Myometrial cell (primary cell): ENCODE data around the gene ABHD1. TPM values are rescaled to one million over a fixed set of nuclear protein-coding genes. Genes with fewer than 3 reads are reported as not detected.

ENCODE experiments used
- total RNA-seq: library from RNA; depleted of rRNA; stranded (reverse); fragments of >200 nt; gene quantifications from 2 replicates; pipeline ENCODE4 v1.2.3, GENCODE V29; 2015

The ABHD1 gene
- total RNA-seq, result not detected in 2 replicates

GRCh38 chr2:27123302-27124150 is at the start of gene ABHD1:
ABHD1 (plus strand) TSS chr2:27123815; CDS start chr2:27123949, 134 bp downstream.

GRCh38 chr2:27078267-27079194 is 45.1 kb upstream of the ABHD1 start, which contains the start of gene EMILIN1:
EMILIN1 (plus strand) TSS chr2:27078615; CDS start chr2:27079066, 451 bp downstream.

DNA sequence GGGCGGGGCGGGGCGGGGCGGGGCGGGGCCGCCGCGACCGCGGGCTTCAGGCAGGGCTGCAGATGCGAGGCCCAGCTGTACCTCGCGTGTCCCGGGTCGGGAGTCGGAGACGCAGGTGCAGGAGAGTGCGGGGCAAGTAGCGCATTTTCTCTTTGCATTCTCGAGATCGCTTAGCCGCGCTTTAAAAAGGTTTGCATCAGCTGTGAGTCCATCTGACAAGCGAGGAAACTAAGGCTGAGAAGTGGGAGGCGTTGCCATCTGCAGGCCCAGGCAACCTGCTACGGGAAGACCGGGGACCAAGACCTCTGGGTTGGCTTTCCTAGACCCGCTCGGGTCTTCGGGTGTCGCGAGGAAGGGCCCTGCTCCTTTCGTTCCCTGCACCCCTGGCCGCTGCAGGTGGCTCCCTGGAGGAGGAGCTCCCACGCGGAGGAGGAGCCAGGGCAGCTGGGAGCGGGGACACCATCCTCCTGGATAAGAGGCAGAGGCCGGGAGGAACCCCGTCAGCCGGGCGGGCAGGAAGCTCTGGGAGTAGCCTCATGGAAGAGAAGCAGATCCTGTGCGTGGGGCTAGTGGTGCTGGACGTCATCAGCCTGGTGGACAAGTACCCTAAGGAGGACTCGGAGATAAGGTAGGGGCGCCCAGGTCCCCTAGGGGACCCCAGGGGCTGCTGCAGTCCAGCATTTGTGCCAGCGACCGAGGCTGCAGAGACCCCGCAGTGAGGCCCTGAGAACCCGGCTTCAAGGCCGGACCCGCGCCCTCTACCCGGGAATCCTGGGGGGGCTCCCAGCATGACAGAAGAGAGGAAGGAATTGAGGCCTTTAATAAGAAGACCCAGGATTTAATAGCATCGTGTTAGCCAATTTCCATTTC is 36.7 kb upstream of the ABHD1 start, which contains the start of gene KHK:
Gene KHK, plus strand, starts transcription at position 49 of the 870 bp plus-strand sequence. Its CDS starts 488 bp downstream, at position 537.

DNA sequence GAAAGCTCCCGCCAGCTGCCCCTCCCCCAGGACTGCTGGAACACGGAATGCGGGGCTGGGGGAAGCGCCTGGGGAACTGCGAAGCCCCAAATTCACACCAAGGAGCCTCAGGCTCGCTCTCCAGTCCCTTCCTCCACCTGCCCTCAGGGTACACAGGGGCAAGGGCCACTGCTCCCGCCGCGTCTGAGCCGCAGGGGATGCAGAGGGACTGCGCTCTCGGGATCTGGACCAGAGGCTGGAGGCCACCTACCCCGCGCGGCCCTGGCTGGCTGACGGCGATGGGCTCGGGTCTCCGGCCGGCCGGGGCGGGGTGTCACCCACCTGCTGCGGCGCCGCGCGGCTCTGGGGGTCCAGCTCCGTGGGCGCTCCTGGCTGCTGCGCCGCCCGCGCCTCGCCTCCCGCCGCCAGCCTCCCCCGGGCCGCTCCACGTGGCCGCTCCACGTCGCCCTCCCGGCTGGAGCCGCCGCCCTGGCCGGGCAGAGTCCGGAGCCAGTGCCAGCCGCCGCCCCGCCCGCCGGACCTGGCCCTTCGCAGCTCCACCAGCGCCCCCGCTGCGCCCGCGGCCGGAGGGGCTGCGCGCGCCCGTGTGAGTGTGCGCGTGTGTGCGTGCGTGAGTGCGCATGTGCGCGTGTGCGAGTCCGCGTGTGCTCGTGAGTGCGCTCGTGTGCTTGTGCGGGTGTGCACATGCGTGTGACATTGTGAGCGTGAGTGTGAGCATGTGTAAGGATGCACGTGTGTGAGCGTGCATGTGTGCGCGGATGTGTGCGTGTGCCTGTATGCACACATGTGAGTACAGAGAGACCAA is 4.9 kb upstream of the ABHD1 start, which contains the start of gene CGREF1:
Gene CGREF1, minus strand, starts transcription at position 604 of the 805 bp plus-strand sequence. CDS start 14,762 bp downstream, outside the sequence.

GRCh38 chr2:27133905-27134780 is 10.5 kb downstream of the ABHD1 start, which contains the start of gene PREB:
PREB (minus strand) TSS chr2:27134636; CDS start chr2:27134421, 215 bp downstream.

DNA sequence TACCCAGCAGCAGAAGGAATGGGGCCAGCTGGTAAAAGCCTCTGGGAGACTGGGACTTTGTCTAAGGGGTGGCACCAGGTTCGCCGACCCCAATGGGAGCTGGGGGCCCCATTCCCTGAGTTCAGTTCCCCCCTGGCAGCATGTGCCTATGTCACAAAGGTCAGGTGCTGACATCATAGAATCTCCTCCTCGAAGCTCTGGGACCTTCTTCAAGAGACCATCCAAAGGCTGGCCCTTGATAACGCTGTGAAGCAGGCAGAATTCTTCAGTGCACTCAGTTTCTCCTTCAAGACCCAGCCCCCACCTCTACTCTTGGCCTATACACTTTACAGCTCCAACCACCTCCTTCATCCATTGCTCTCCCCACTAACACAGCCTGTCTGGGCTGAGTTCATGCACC is 15.7 kb downstream of the ABHD1 start, which contains the start of gene PRR30:
Gene PRR30, minus strand, starts transcription at position 101 of the 400 bp plus-strand sequence. CDS start 1,081 bp downstream, outside the sequence.

GRCh38 chr2:27148801-27149439 is 25.3 kb downstream of the ABHD1 start, which contains the start of gene TCF23:
TCF23 (plus strand) TSS chr2:27149004; CDS start chr2:27149134, 130 bp downstream.

Other genes starting within 250 kb of the ABHD1 start
- 4.3 and 6.2 TPM in 2 replicates for gene MAPRE3, start 153.2 kb upstream of the ABHD1 start, total RNA-seq
- 61.7 and 62.7 TPM in 2 replicates for gene TMEM214, start 90.8 kb upstream of the ABHD1 start, total RNA-seq
- gene AGBL5, start 72.1 kb upstream of the ABHD1 start, total RNA-seq, result 25.9 and 31.5 TPM in 2 replicates
- gene OST4, start 52.2 kb upstream of the ABHD1 start, total RNA-seq, result 530 and 553 TPM in 2 replicates
- gene EMILIN1, start 45.2 kb upstream of the ABHD1 start, total RNA-seq, result 397 and 406 TPM in 2 replicates
- gene KHK, start 37.0 kb upstream of the ABHD1 start, total RNA-seq, result 0.89 and 3.5 TPM in 2 replicates
- 0.29 and 1.8 TPM in 2 replicates for gene CGREF1, start 4.7 kb upstream of the ABHD1 start, total RNA-seq
- 49.8 and 70.1 TPM in 2 replicates for gene PREB, start 10.8 kb downstream of the ABHD1 start, total RNA-seq
- gene PRR30, start 15.6 kb downstream of the ABHD1 start, total RNA-seq, result not detected in 2 replicates
- gene TCF23, start 25.2 kb downstream of the ABHD1 start, total RNA-seq, result not detected in 2 replicates
- 246 and 294 TPM in 2 replicates for gene ATRAID, start 88.2 kb downstream of the ABHD1 start, total RNA-seq
- gene SLC5A6, start 88.5 kb downstream of the ABHD1 start, total RNA-seq, result 21.0 and 24.8 TPM in 2 replicates
- 41.5 and 65.4 TPM in 2 replicates for gene CAD, start 93.6 kb downstream of the ABHD1 start, total RNA-seq
- gene SLC30A3, start 139.2 kb downstream of the ABHD1 start, total RNA-seq, result not detected in 2 replicates
- not detected in 2 replicates for gene DNAJC5G, start 151.6 kb downstream of the ABHD1 start, total RNA-seq
- under 0.01 TPM in 1 of 2 replicates, not detected in the other for gene TRIM54, start 158.6 kb downstream of the ABHD1 start, total RNA-seq
- not detected in 2 replicates for gene UCN, start 184.6 kb downstream of the ABHD1 start, total RNA-seq
- gene MPV17, start 199.3 kb downstream of the ABHD1 start, total RNA-seq, result 134 TPM in 2 replicates
- 50.5 and 53.7 TPM in 2 replicates for gene GTF3C2, start 232.9 kb downstream of the ABHD1 start, total RNA-seq
- gene EIF2B4, start 246.5 kb downstream of the ABHD1 start, total RNA-seq, result 39.9 and 53.0 TPM in 2 replicates
- gene SNX17, start 246.8 kb downstream of the ABHD1 start, total RNA-seq, result 194 and 201 TPM in 2 replicates